HepG2 (cell line): Measurements from ENCODE around the gene TRRAP. TPM values are rescaled to one million over a fixed set of nuclear protein-coding genes. Genes with fewer than 3 reads are reported as not detected.

ENCODE experiments used
- ATAC-seq: fragments of 200-7000 bp; cut with Tn5 transposase; 3 replicates; pipeline ENCODE4 v1.9.1; 2020; ENCODE audit warnings: mild to moderate bottlenecking, moderate library complexity
- BruUV-seq: library from RNA; stranded (reverse); fragments of 400-500 nt; replicated peaks from 2 replicates; lab custom pipeline; 2021; lab: Mats Ljungman, UMichigan
- CTCF ChIA-PET: fragments of 300-600 bp; formaldehyde crosslinking; extraction: SDS; loops from one replicate; lab custom pipeline; 2021; ENCODE audit warnings: low total read pairs, inconsistent platforms, low intra/inter-chr PET ratio; lab: Yijun Ruan, JAX
- POLR2A ChIA-PET: fragments of 350-600 bp; sonication (Branson Sonifier 250); formaldehyde crosslinking; loops from one replicate; lab custom pipeline; 2020; ENCODE audit warnings: antibody characterized with exemption, inconsistent platforms; lab: Yijun Ruan, JAX
- DNase-seq: peaks from one replicate; pipeline ENCODE4 v3.0.0-alpha.2; 2015; ENCODE audit warnings: low spot score
- FAIRE-seq: peaks from 3 replicates; lab custom pipeline; 2011; peaks lifted over from hg19 to GRCh38; lab: Jason Lieb, UNC
- H2AFZ ChIP-seq: one replicate; pipeline ENCODE4 v1.6.1; 2011; ENCODE audit warnings: low read length, inconsistent platforms
- H3K27ac ChIP-seq: fragments of 300-600 bp; 3 replicates; pipeline ENCODE4 v1.8.0; 2011; ENCODE audit warnings: mixed run types, mild to moderate bottlenecking, mixed read lengths, low read length, inconsistent platforms; ENCODE audit not compliant: insufficient read depth; ENCODE audit errors: extremely low read length
- H3K27me3 ChIP-seq, 2 experiments: fragments of 200-600 bp in 1 of 2; 2 replicates in 1 of 2; 3 replicates in 1 of 2; pipeline versions ENCODE4 v1.6.0 to v1.8.0; 2011; ENCODE audit warnings: low read length in 2 of 2, mild to moderate bottlenecking in 2 of 2, moderate library complexity in 2 of 2, inconsistent platforms in 1 of 2; ENCODE audit not compliant: insufficient read depth in 2 of 2, control insufficient read depth in 1 of 2
- H3K36me3 ChIP-seq, 2 experiments: fragments of 200-600 bp in 1 of 2; replicated peaks in 1 of 2; 2 replicates in 1 of 2; 3 replicates in 1 of 2; pipeline versions ENCODE4 v1.5.1 to v1.8.0; 2011; ENCODE audit warnings: low read length in 2 of 2, inconsistent platforms in 1 of 2; ENCODE audit not compliant: insufficient read depth in 2 of 2, control insufficient read depth in 1 of 2
- H3K4me1 ChIP-seq: 2 replicates; pipeline ENCODE4 v1.5.1; 2012; ENCODE audit warnings: low read length, inconsistent platforms; ENCODE audit not compliant: insufficient read depth
- H3K4me2 ChIP-seq: 2 replicates; pipeline ENCODE4 v1.6.0; 2011; ENCODE audit warnings: low read depth, low read length, inconsistent platforms
- H3K4me3 ChIP-seq, 3 experiments: fragments of 200-600 bp in 1 of 3; sonication (generic), shearing (Covaris generic) in 1 of 3; replicated peaks in 1 of 3; 2 replicates each; pipeline ENCODE4 v1.5.1; 2011 to 2016; ENCODE audit warnings: low read length in 3 of 3, inconsistent platforms in 2 of 3, low read depth in 2 of 3, mild to moderate bottlenecking in 2 of 3, control low read depth in 1 of 3, mixed read lengths in 1 of 3; ENCODE audit not compliant: insufficient read depth in 1 of 3
- H3K79me2 ChIP-seq: one replicate; pipeline ENCODE4 v1.6.1; 2011; ENCODE audit warnings: low read length, inconsistent platforms; ENCODE audit not compliant: insufficient read depth
- H3K9ac ChIP-seq: 2 replicates; pipeline ENCODE4 v1.6.0; 2011; ENCODE audit warnings: mild to moderate bottlenecking, low read depth, low read length, inconsistent platforms; ENCODE audit not compliant: insufficient read depth
- H3K9me3 ChIP-seq: 2 replicates; pipeline ENCODE4 v1.5.1; 2012; ENCODE audit warnings: mild to moderate bottlenecking, low read length
- H4K20me1 ChIP-seq: 2 replicates; pipeline ENCODE4 v1.6.0; 2011; ENCODE audit warnings: inconsistent platforms, mild to moderate bottlenecking, low read length, moderate library complexity; ENCODE audit not compliant: insufficient read depth
- BRCA1 ChIP-seq: sonication (generic); formaldehyde crosslinking; IDR thresholded peaks from 2 replicates; pipeline ENCODE4 v1.4.0; 2020; ENCODE audit warnings: missing genetic modification reagents
- CBX1 ChIP-seq: IDR thresholded peaks from one replicate; pipeline ENCODE4 v1.6.1; 2016; ENCODE audit warnings: antibody characterized with exemption, low read depth
- CREBL2 ChIP-seq: sonication (generic); formaldehyde crosslinking; IDR thresholded peaks from 2 replicates; pipeline ENCODE4 v1.8.1; 2023; ENCODE audit warnings: missing genetic modification reagents, mild to moderate bottlenecking, borderline replicate concordance
- DPF2 ChIP-seq: sonication (generic); formaldehyde crosslinking; IDR thresholded peaks from 2 replicates; pipeline ENCODE4 v1.4.0; 2020; ENCODE audit warnings: mild to moderate bottlenecking, low read depth, missing genetic modification reagents, borderline replicate concordance
- ERF ChIP-seq: IDR thresholded peaks from 2 replicates; pipeline ENCODE4 v1.6.1; 2018; ENCODE audit warnings: missing biosample characterization, missing genetic modification reagents
- FOXC1 ChIP-seq: sonication (generic); formaldehyde crosslinking; IDR thresholded peaks from 2 replicates; pipeline ENCODE4 v1.8.0; 2022; ENCODE audit warnings: mild to moderate bottlenecking, missing genetic modification reagents, borderline replicate concordance
- GMEB2 ChIP-seq: IDR thresholded peaks from 2 replicates; pipeline ENCODE4 v1.6.1; 2016; ENCODE audit warnings: missing biosample characterization, missing genetic modification reagents, low read depth
- HIVEP1 ChIP-seq: sonication (generic); formaldehyde crosslinking; IDR thresholded peaks from 2 replicates; pipeline ENCODE4 v1.4.0; 2020; ENCODE audit warnings: mild to moderate bottlenecking, missing genetic modification reagents
- KMT2A ChIP-seq: sonication (generic); formaldehyde crosslinking; IDR thresholded peaks from 2 replicates; pipeline ENCODE4 v1.4.0; 2020; ENCODE audit warnings: missing genetic modification reagents
- NFYC ChIP-seq: IDR thresholded peaks from 2 replicates; pipeline ENCODE4 v1.6.1; 2016; ENCODE audit warnings: missing genetic modification reagents, missing compliant biosample characterization
- SOX13 ChIP-seq, 3 experiments: fragments of 450-650 bp in 1 of 3; sonication (generic) in 1 of 3; formaldehyde crosslinking in 1 of 3; IDR thresholded peaks in 2 of 3; conservative IDR thresholded peaks in 1 of 3; 2 replicates each; pipeline versions ENCODE4 v1.5.0 to v1.6.1; 2016 to 2020; ENCODE audit warnings: antibody characterized with exemption in 1 of 3, mild to moderate bottlenecking in 1 of 3, missing compliant biosample characterization in 1 of 3, missing genetic modification reagents in 1 of 3, moderate library complexity in 1 of 3
- TFDP2 ChIP-seq: sonication (generic); formaldehyde crosslinking; IDR thresholded peaks from 2 replicates; pipeline ENCODE4 v1.4.0; 2020; ENCODE audit warnings: missing genetic modification reagents
- YEATS4 ChIP-seq: sonication (generic); formaldehyde crosslinking; IDR thresholded peaks from 2 replicates; pipeline ENCODE4 v1.4.0; 2020; ENCODE audit warnings: missing genetic modification reagents, borderline replicate concordance
- ZNF569 ChIP-seq: sonication (generic); formaldehyde crosslinking; IDR thresholded peaks from 2 replicates; pipeline ENCODE4 v1.5.0; 2020; ENCODE audit warnings: mild to moderate bottlenecking, missing genetic modification reagents, moderate library complexity, borderline replicate concordance
- ZNF572 ChIP-seq: sonication (generic); formaldehyde crosslinking; IDR thresholded peaks from 2 replicates; pipeline ENCODE4 v1.5.1; 2020; ENCODE audit warnings: mild to moderate bottlenecking, missing genetic modification reagents
- WGBS: methylation state at CpG from one replicate; pipeline ENCODE4 v1.1.6; 2017; ENCODE audit warnings: low lambda C conversion rate; 5-methylcytosine and 5-hydroxymethylcytosine counted together
- in situ Hi-C: cut with HindIII; loops from 2 replicates; pipeline ENCODE4 v1.10.0; 2017; ENCODE audit warnings: low pct_unique_long_range_greater_than_20kb; ENCODE audit not compliant: extremely low pct_ligation_motif_present
- intact Hi-C: fragments of 100-400 bp; cut with micrococcal nuclease; formaldehyde crosslinking; loops from one replicate; pipeline ENCODE4 v1.10.0; 2022; ENCODE audit not compliant: unreplicated experiment
- polyA plus RNA-seq, 8 experiments: library from polyadenylated mRNA; depleted of rRNA in 3 of 8; stranded (reverse) in 7 of 8; unstranded in 1 of 8; fragments of >200 nt; fragmentation: Illumina TruSeq in 4 of 8; extraction: Trizol in 4 of 8; gene quantifications; 2 replicates each; pipeline versions ENCODE4 v1.2.1 to v1.2.3, GENCODE V29; 2011 to 2016; ENCODE audit warnings: low read depth in 4 of 8, missing spikeins in 1 of 8, mixed read lengths in 1 of 8; ENCODE audit not compliant: insufficient read depth in 1 of 8
- total RNA-seq, 5 experiments: library from RNA; depleted of rRNA; stranded (reverse); fragments of >200 nt; fragmentation: Illumina TruSeq; extraction: Trizol; gene quantifications; 2 replicates each; pipeline ENCODE4 v1.2.3, GENCODE V29; 2016; ENCODE audit warnings: low read depth in 1 of 5

Gene TRRAP
- total and polyA plus RNA-seq, 2 of the 13 experiments (the other 11 are each of a cell fraction or from before 2014, with no cell fraction given): 8.6 to 10.5 TPM

GRCh38 chr7:98923512-98923911 is 45.2 kb downstream of the TRRAP start:
- Histone ChIP-seq H3K27ac (no peak overlapping the region), H3K4me3 (no peak overlapping the region), H3K4me2 (no peak overlapping the region), H4K20me1 (0 out of 2 replicates have a peak, but pooled peaks cover 3% of the 10 kb centered on the region), H2AFZ (no peak overlapping the region), H3K9ac (no peak overlapping the region), H3K36me3 (peaks cover 29 to 91% of the 10 kb centered on the region in 2 experiments), H3K4me1 (peaks cover 18% of the 10 kb centered on the region), H3K79me2 (no peaks in the 10 kb centered on the region), H3K9me3 (no peaks in the 10 kb centered on the region), H3K27me3 (no peaks in the 10 kb centered on the region)
- DNase-seq (no peak), ATAC-seq (no peak), FAIRE-seq (no peak)
- ChIA-PET POLR2A (no interaction called here), CTCF (no interaction called here)
- TF ChIP-seq GMEB2 (no peak), CBX1 (no peak), KMT2A (no peak), DPF2 (CRISPR knock-in tag) (no peak)
- WGBS: 97% methylated on average over 5 of the region's 5 CpGs
- no TSS peak for BruUV-seq
- in situ Hi-C loops (no loop called here), intact Hi-C loops (loop anchor here (2.0 kb wide), 1 partner anchor 45 kb away; the partner anchor contains the start of gene TRRAP)

GRCh38 chr7:98927125-98927524 is 48.8 kb downstream of the TRRAP start:
- ChIA-PET POLR2A (no interaction called here), CTCF (no interaction called here)
- DNase-seq (no peak), FAIRE-seq (no peak), ATAC-seq (no peak)
- no peak overlapping the region for H3K4me3 ChIP-seq
- peaks cover 24 to 82% of the 10 kb centered on the region in 2 experiments for H3K36me3 ChIP-seq
- no peak overlapping the region for H3K9ac ChIP-seq
- WGBS: 98% methylated on average over 15 of the region's 15 CpGs
- in situ Hi-C loops: no loop called here
- no peaks in the 10 kb centered on the region for H3K9me3 ChIP-seq
- intact Hi-C loops: no loop called here
- peaks cover 11% of the 10 kb centered on the region for H3K4me1 ChIP-seq
- H3K27ac ChIP-seq: no peak overlapping the region
- H3K79me2 ChIP-seq: no peaks in the 10 kb centered on the region
- H4K20me1 ChIP-seq: 0 out of 2 replicates have a peak, but pooled peaks cover 3% of the 10 kb centered on the region
- no TSS peak for BruUV-seq
- H3K4me2 ChIP-seq: no peak overlapping the region
- H2AFZ ChIP-seq: no peak overlapping the region
- no peaks in the 10 kb centered on the region for H3K27me3 ChIP-seq
- TF ChIP-seq HIVEP1 (CRISPR knock-in tag) (no peak), ERF (CRISPR knock-in tag) (no peak), TFDP2 (no peak), SOX13 (IDR thresholded peaks at IDR 0.05) (no peak), SOX13 (CRISPR knock-in tag; conservative IDR thresholded peaks at IDR 0.05 in 1 of 2, IDR thresholded peaks at IDR 0.05 in 1 of 2) (no peak), FOXC1 (CRISPR knock-in tag) (no peak), NFYC (CRISPR knock-in tag) (no peak), ZNF569 (no peak), YEATS4 (CRISPR knock-in tag) (no peak), BRCA1 (CRISPR knock-in tag) (no peak), ZNF572 (CRISPR knock-in tag) (no peak), CREBL2 (no peak)
